ENCODE results near the gene ZNF143. TPM values are rescaled to one million over a fixed set of nuclear protein-coding genes. Genes with fewer than 3 reads are reported as not detected.

Gene ZNF143
- total and polyA plus RNA-seq, 11 donors: 7.9 to 32.3 (median 22.0) TPM

- DNase-seq (peak; percentile 98 to 100 (median 98)), ATAC-seq (peak; percentile 86 to 97 (median 94))
- H3K9me3 ChIP-seq: no peaks in the 10 kb centered on the region
- intact Hi-C loops (cut with DNase I): loop anchor here in 4 of 10 donors (5.0 kb wide), 5 partner anchors 36 to 184 kb away; partner anchors contain the start of gene ZNF143 (in 1 of the 4)
- TF ChIP-seq CTCF (IDR thresholded peaks at IDR 0.05) (no peak), POLR2A (IDR thresholded peaks at IDR 0.05) (peak in 1 of 2 donors; percentile 78)
- H3K27me3 ChIP-seq: no peaks in the 10 kb centered on the region
- H3K4me1 ChIP-seq: peaks cover 0 to 52% (median 20%) of the 10 kb centered on the region in 12 donors
- WGBS, 4 donors: 1% methylated on average over 23 to 73 of the region's 73 CpGs
- H3K36me3 ChIP-seq: peaks cover 0 to 7% (median 0%) of the 10 kb centered on the region in 9 donors
- peak within 1 kb of the TSS; percentile 86 to 98 (median 96) for H3K27ac ChIP-seq
- peak within 1 kb of the TSS; percentile 42 to 90 (median 78) for H3K4me3 ChIP-seq
Observed at GRCh38 chr11:9573052-9573774, 112.4 kb downstream of the ZNF143 start, which contains the start of gene WEE1. WEE1 (plus strand) TSS chr11:9573670; CDS start chr11:9573934, 264 bp downstream.

GRCh38 chr11:9573775-9574621 lies 113.2 kb downstream of the ZNF143 start:
- Histone ChIP-seq H3K27ac (peak overlapping the region; percentile 43 to 98 (median 94)), H3K4me1 (peaks cover 0 to 49% (median 16%) of the 10 kb centered on the region in 12 donors), H3K27me3 (no peaks in the 10 kb centered on the region), H3K4me3 (peak overlapping the region; percentile 42 to 90 (median 76)), H3K9me3 (no peaks in the 10 kb centered on the region), H3K36me3 (peaks cover 0 to 13% (median 0%) of the 10 kb centered on the region in 9 donors)
- peak; percentile 29 to 72 (median 35) for DNase-seq
- 0% methylated on average over 50 to 122 of the region's 122 CpGs for WGBS, 4 donors
- ATAC-seq: no peak
- TF ChIP-seq POLR2A (IDR thresholded peaks at IDR 0.05) (no peak), CTCF (IDR thresholded peaks at IDR 0.05) (no peak)
- intact Hi-C loops (cut with DNase I): loop anchor here in 5 of 10 donors (2.0 to 5.0 kb wide), 7 partner anchors 37 to 183 kb away; partner anchors contain the start of gene ZNF143 (in 1 of the 5)

- TF ChIP-seq CTCF (IDR thresholded peaks at IDR 0.05): no peak
- TF ChIP-seq POLR2A (IDR thresholded peaks at IDR 0.05): no peak
- Histone ChIP-seq H3K4me3 (peak overlapping the region; percentile 42 to 90 (median 76)), H3K9me3 (no peaks in the 10 kb centered on the region), H3K36me3 (peaks cover 0 to 20% (median 0%) of the 10 kb centered on the region in 9 donors), H3K27me3 (no peaks in the 10 kb centered on the region), H3K4me1 (peaks cover 0 to 42% (median 10%) of the 10 kb centered on the region in 12 donors), H3K27ac (peak overlapping the region; percentile 43 to 98 (median 94))
- peak; percentile 34 to 70 (median 53) for DNase-seq
- ATAC-seq: peak in 1 of 4 donors; percentile 11
- intact Hi-C loops (cut with DNase I): loop anchor here in 8 of 10 donors (2.0 to 5.0 kb wide), 7 partner anchors 37 to 183 kb away; partner anchors contain the start of gene ZNF143 (in 2 of the 8)
- 0 to 1% (median 0%) methylated on average over 28 to 43 of the region's 43 CpGs for WGBS, 4 donors
Observed at GRCh38 chr11:9574622-9575259, 113.9 kb downstream of the ZNF143 start.
